Measurements from ENCODE around the gene FBN2.
"Not testable (repeated sequence)": the region's sequence is repeated elsewhere in the genome, so short reads cannot be mapped to it uniquely, and the experiment has no call there.

Gene FBN2

DNA sequence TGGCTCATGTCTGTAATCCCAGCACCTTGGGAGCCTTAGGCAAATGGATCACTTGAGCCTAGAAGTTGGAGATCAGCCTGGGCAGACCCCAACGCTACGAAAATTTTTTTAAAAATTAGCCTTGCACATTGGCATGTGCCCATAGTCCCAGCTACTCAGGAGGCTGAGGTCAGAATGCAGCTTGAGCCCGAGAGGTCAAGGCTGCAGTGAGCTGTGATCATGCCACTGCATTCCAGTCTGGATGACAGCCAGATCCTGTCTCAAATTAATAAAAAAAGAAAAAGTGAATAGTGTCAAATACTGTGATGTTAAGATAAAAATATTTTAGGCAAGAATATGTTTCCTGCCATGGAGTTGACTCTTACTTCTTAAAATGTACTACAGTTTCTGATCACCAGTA, 5.3 kb downstream of the FBN2 start:
- no peak for DNase-seq

DNA sequence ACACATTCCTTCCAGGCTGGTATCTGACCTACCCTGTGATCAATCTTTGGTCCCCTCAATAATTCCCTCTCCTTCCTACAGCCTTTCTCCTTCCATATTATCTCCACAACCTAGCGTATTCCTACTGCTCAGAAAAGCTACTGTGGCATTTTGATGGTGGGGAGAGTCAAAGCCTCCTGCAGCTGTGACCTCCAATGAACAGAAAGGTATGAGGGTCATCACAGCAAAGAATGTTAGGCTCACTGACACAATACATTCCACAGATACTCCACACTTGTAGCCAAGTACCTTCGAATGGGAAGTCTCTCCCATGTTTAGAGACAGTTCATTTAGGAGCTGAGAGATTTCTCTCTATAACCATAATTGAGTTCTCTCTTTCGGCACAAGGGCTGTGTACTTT, 5.9 kb downstream of the FBN2 start:
- DNase-seq, result no peak

DNA sequence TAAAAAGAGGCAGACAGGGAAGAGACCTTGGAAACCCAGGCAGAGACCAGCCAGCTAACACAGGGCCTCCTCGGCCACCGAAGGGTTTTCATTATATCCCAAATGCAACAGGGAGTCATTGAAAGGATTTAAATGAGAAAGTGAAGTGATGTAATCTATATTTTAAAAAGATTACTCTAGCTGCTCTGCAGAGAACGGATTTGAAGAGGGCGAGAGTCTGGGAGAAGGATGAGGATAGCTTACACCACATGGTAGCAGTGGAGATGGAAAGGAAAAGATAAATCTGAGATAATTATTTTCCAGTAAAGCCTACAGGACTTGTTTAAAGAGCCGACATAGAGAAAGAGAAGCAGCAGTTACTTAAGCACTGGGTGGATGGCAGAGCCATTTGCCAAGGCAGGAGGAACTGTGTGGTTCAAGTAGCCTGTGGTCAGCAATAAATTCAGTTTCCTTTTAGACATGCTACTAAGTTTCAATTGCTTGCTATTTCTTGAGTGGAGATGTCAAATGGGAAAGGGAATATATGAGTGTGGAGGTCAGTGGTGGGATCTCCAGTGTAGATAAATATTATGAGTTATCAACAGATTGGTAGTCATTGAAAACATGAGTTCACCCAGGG, 9.3 kb downstream of the FBN2 start:
- no peak for DNase-seq

DNA sequence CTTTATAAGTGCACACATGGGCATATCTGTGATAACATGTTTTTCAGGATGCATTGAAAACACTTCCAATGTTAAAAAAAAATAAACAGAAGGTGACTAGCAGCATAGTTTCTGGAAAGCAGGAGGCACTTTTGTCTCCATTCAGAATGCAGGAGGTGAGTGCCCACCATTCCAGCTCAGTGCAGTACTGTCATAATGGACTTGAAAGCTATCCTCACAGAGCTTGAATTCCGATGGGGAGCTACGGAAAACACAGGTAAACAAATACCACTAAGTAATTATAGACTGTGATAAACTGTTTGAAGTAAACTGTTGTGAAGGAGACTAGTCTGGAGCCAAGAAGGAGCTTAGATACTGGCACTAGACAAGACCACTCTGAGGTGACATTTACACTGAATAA, 9.9 kb downstream of the FBN2 start:
- no peak for DNase-seq

DNA sequence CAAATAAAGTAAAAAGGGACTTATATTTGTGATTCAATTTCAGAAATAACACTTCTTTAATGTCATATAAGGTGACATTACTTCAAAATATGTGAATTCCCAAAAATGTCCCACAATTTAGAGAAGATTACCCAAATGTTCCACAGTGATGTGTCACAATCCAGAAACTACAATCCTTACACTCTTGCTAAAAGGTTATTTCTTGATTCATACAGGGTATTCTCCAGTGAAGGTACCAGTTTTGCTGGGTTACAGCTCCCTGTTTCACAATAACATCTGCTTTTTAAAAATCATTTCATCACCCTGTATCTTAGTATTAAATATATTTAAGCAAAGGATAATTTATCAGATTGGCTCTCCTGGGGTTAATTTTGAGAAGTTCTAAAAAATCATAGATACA, 11.0 kb downstream of the FBN2 start:
- no peak for DNase-seq

DNA sequence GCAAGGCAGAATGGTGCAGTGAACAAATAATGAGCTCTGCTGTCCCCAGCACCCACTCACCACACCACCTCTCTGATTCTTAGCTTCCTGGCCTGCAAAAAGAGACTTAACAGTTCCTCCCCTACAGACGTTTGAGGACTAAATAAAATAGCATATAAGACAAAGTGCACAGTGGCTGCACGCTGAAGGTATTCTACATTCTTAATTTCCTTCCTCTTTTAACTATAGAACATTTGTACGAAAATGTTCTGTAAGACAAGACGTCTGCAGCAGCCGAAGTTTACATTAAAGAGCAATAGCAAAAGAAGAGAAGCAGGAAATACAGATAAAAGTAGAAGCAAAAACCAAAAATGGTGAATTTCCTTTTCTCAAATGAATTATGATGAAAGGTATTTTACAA, 15.7 kb downstream of the FBN2 start:
- no peak for DNase-seq

DNA sequence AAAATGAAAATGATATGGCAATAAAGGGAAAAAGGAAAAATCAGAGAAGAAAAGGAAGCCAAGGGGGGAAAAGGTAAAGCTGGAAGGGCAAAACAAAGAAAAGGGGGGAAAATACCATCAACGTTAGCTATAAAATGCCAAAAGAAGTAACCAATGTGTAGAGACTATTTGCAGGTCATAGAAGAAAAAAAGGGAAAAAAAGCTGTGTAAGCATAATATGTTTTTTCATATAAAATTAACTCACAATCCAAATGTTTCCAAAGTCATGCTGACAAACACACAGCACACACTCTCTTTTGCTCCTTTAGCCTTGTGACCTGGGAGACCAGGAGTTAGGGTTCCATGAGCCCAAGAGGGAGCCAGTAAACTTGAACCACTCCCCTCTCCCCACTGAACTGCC, 18.2 kb downstream of the FBN2 start:
- no peak for DNase-seq

DNA sequence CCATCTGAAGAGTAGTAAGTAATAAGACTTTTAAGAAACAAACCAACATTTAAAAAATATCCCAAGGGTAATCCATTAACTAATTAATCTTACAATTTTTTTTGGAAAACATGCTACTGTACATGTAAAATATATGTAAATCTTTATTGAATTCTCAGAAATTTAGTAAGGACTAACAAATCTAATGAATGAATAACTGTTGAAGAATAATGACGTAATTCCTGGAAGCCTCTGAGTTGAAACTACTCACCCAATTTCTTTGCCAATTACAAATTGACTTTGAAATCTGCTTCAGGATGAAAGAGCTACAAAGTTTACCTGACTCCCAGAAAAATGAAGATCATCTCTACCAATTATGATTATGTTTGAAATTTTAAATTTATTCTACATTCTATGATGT, 21.1 kb downstream of the FBN2 start:
- DNase-seq, result no peak

DNA sequence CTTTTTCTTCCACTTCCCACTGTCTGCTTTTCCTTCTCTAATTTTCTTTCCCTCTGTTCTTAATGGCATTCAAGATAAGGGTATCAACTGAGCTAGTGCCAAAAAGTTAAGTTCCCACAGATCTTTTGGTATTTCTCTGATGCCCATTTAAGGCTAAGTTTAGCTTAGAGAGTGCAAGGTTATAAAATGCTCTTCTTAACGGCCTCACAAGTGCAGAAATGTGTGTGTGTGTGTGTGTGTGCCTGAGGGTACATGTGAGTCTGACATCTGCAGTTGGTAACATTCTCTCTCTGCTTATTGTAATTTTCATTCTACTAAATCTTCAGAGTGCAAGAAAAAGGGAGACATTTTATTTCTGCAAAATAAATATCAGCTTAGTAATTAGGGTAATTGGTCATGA, 24.2 kb downstream of the FBN2 start:
- no peak for DNase-seq

DNA sequence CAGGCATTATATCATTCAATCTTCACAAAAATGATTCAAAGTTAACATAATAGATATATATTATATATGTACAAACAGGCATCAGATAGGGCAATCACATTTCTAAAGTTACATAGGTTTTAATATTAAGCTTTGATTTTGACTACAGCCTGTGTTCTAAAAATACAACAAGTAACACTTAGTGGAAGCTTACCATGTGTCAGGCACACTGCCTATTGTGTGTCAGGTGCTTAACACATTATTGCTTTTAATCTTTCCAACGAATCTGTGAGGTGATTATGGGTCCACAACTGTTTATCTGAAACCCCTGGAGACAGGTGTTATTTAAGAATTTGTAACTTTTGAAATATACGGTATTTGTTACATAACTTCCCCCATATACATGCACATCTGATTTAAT, 25.2 kb downstream of the FBN2 start:
- DNase-seq, result no peak

DNA sequence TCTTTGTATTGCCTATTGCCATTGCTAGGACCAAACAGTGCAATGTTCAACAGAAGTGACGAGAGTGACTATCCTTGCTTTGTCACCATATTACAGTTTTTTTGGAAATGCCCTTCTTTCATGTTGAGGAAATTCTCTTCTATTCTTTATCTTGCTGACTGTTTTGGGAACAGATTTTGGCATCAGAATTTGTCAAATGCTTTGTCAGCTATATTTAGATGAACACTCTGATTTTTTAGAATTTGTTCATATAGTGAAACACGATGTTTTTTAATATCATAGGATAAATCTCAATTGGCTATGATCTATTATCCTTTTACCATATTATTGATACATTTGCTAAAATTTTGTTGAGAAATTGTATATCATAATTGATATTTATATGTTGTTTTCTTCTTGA, 31.4 kb downstream of the FBN2 start:
- no peak for DNase-seq

DNA sequence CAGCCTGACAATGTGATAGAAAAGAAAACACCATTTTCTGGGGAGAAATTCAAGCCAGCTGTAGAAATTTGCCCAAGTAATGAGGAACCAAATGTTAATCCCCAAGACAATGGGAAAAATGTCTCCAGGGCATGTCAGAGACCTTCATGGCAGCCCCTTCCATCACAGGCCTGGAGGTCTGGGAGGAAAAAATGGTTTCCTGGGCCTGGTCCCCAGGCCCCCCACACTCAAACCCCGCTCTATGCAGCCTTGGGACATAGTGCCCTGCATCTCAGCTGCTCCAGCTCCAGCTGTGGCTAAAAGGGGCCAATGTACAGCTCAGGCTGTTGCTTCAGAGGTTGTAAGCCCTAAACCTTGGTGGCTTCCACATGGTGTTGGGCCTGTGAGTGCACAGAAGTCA, 34.3 kb downstream of the FBN2 start:
- DNase-seq, result not testable (repeated sequence)

DNA sequence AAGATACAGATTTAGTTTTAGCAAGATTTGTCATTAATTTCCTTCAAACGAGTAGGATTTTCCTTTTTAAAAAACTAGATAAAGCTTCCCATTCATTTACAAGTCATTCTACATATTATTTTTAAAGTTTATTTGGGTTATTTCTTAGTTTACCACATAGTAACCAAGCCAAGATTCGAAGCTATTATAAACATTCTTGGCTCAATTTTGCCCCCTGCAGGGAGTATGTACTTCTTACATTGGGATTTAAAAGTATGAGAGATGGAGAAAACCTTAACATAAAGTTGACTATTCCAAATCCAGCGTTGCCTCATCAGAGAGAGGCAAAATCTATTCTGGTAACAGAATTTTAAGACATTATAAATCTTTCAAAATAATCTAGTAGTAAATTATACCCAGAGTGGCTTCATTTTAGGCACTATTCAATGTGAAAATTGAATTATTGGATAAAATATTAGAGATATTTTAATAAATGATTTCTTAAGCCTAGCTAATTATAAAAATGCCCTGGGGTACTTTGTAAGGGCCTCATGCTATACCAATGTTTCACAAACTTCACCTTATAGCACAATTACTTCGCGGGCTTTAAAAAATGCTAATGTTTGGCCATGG, 39.1 kb downstream of the FBN2 start:
- DNase-seq, result no peak

DNA sequence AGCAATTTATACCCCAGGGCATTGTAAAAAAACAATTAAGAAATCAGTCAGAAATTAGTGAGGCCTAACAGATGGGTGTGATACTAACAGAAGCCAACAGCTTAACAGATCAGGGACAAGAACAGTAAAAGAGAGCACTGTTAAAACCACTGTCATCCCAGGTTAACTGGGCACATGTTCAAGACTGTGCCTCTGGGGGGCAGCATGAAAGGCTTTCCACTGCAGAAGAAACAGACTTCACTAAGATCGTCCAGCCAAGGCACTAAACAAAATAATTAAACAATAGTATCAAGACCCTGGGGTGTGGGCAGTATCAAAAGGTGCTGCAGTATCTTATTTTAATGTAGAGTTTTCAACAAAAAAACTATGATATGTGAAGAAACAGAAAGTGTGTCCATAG, 43.5 kb downstream of the FBN2 start:
- DNase-seq, result no peak

DNA sequence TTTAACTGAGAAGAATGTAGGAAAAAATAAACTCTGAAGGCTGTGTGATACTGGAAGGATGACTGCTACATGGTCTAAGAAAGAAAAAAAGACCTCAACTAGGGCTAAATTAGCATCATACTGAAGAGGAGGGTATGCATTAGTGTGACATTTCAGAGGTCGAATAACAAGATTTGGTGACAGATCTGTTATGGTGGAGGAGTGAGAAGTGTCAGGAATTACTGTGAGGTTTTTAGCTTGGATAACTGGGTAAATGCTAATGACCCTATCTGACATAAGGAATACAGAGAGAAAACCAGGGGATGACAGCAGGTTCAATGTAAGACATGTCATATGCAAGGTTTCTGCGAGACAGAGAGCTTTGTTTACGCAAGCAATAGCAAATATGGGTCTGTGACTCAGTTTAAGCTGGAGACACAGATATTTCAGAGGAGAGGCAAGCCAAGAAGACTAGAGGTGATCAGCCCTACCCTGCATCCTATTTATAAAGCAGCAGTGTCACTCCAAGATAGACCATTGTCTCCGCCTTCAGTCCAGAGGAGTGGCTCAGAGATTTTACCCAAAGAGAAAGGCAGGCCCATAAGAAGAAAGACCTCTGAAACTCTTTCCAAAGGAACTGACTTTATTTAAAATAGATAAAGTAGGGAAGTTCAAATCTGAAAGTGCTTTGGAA, 44.3 kb downstream of the FBN2 start:
- no peak for DNase-seq

DNA sequence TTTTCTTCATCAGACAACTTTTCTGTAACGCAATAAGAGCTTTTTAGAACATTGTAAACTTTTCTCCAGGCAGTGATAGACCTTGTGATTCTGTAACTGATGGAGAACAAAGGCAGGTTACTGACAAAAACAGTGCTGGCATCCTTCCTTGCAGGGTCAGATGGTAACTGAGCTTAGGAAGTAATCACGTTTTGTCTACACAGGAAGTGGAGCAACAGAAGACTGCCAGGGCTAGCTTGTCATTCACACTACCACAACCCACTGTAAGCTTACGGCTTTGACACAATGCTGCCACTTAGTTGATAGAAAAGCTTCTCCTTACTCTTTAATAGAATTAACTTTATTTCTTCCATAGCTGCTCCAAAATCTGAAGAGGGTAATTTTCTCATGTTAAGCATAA, 46.8 kb downstream of the FBN2 start:
- DNase-seq, result no peak

DNA sequence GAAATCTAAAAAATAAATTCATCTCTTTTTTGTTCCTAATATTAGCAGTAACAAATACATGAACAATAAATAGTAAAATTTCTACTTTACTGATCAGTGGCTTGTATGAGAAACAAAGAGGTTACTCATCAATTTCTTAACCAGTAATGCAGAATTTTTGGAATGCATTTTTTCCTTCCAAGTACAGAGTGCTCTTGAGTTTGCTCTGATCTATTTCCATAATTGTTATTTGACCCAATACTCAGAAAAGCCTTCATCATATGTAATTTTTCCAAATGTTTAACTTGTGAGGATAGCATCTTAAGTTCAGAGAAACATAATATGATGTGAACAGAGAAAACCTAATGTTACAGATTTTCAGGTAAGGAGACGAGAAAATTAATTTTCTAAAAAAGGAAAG, 47.3 kb downstream of the FBN2 start:
- DNase-seq, result no peak

DNA sequence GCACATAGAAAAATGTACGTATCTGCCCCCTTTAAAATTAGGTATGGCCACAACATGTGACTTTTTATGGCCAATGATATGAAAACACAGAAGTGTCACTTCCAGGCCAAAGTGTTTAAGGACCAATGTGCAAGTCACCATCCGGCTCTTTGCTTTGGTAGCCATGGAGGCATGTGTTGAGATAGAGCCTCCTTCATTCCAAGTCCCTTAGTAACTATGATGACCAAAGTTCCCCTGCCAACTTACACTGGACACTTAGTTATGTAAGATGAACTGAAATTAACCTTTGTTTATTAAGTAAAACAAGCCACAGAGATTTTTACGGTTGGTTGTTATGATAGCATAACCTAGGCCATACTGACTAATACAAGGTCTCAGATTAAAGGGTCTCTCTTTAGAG, 51.0 kb downstream of the FBN2 start:
- no peak for DNase-seq

DNA sequence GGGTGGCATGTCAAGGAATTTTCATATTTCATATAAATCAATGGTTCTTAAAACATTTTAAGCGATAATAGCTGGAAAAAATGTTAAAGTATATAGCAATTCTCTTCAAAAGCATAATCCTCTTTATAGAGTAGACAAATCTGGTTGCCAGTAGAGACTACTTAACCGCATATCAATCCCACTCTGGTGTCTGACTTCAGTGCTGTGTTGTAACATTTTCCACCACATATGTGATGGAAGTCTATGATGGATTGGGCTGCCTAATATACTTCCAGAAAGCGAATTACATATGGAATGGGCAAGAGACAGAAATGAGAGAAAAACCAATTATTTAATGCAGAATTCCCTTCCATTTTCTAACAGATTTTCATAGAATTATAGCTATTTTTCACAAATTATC, 54.3 kb downstream of the FBN2 start:
- DNase-seq, result no peak

DNA sequence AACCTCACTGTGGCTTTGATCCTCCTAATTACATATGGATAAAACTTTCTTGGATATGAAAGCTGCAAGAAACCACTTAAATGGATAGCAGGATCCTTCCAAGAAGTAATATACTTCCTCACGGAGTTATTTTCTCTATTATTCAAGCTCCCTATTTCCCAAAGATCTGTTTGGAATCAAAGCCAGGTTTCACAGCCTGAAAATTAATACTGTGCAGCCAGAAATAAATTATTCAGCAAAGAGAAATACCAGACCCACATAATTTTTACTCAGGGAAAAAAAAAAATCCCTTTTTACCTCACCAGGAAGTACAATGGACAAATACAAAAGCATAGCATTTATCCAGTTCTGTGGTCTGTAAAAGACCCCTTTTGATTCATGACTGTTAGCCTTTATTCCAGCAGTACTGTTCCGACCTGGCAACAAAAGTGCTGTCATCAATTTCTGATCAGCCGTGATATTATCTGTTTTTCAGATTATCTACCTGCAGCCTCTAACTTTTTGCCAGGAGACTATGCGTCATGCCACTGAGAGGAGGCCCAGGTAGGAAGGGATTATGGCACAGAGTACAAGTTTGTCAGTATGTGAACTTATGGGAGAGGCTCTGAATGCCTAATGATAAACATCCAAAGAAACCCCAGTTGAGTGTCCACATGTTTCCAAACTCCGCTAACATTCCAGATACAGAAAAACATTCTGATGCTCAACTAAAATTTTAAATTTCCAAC, 57.0 kb downstream of the FBN2 start:
- no peak for DNase-seq

DNA sequence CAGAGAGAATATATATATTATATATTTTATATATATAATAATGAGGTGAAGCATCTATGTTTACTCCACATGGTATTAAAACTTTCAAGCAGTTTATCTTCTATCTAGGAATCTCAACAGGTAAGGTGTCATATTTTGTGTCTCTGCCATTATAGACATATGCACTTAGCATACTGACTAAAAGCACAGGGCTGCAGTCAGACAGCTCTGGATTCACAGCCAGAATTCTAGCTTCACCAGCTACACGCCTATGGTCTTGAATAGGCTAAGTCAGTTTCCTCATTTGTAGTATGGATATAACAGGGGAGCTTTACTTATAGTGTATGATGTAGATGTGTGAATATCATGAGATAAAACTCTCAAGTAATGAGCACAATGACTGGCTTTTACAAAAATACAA, 57.9 kb downstream of the FBN2 start:
- no peak for DNase-seq

DNA sequence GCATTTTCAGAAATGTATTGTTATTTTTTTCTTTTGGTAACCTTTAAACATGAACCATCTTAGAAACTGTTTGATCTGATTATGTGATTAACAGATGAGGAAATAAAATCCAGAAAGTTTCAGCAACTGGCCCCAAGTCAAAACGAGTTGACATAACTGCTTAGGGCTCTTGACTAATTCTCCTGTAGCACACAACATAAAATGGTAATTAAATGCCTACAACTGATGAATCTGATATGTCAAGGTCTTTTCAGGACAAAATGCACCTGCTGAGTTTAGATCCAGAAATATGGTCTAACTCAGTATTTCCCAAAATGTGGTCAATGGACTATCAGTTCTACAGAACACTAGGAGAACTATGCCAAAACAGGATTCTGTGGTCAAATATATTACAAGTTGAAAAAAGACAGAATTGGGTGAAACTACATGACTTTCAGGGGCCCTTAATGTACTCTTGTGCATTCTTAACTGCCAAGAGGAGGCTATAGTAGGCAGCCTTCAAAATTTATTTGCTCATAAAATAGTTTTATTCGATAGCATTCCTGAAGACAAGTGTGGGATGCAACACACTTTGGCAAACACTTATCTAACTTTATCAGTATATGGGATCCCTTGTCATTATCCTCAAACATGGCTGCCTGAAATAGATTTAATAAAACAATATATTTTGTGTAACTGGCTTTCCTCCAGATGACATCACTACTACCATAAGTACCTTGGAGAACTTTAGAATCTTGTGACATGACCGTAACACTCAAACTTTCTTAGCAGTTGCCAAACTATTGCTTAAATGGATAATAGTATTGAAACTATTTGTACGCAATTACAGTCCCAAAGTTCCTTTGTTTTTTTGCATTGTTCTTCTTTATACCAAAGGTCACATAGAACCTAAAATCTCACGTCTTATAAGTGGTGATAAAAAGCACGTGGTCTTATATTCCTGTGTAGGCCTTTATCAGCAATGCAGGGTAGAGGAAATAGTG, 59.4 kb downstream of the FBN2 start:
- DNase-seq, result no peak

DNA sequence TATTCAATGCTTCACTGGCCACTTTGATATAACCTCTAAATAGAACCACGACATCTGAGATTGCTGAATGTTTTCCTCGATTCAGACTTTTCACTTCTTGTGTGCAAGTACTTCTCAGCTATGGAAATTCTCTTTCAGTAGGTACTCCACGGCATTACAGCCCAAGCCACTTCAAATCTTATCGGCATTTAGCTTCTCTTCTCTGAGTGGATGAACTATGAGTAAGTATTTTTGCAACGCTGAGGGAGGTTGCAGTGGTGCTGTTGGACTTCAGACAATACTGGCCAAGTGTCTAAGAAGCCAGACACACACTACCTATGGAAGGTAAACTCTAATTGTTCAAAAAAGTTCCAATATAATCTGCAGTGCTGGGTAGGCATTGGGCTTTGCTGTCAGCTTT, 60.1 kb downstream of the FBN2 start:
- DNase-seq, result no peak

Data from activated T-cell treated with anti-CD3 and anti-CD28 coated beads, Interleukin-2, amount 50 U/mL, for 1 hour (primary cell).